Measurements from ENCODE around the gene DKC1.

DKC1 gene

DNA sequence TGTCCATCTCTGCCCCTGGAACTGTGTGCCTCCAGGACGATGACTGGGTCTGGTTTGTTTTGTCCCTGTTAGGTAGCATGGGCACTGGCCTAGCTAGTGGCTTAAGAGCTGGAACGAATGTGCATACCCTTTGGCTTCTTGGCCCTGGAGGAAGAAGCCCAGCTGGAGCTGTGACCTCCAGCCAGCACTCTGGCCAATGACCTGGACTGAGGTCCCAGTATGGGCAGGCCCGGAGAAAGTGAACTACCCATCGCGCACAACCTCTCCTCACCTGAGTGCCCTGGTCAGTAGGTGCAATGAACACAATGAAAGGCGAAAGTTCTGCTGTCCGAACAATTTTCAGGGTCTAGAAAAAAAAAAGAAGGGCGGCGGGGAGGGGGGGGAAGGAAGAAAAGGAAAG lies 18.3 kb downstream of the DKC1 start:
- H3K36me3 Mint-ChIP-seq (ENCODE audit: insufficient read depth): peaks cover 14% of the 10 kb centered on the region
- H3K27ac Mint-ChIP-seq (ENCODE audit: low read depth): no peak overlapping the region
- ATAC-seq (replicated peaks; ENCODE audit: extremely low read depth, poor library complexity, severe bottlenecking): no peak
- H3K9me3 Mint-ChIP-seq: no peaks in the 10 kb centered on the region
- no peaks in the 10 kb centered on the region for H3K27me3 Mint-ChIP-seq
- no peak for DNase-seq (ENCODE audit: low spot score in 2 of 2)
- H3K4me1 Mint-ChIP-seq: peaks cover 6% of the 10 kb centered on the region
- H3K4me3 Mint-ChIP-seq: no peak overlapping the region

DNA sequence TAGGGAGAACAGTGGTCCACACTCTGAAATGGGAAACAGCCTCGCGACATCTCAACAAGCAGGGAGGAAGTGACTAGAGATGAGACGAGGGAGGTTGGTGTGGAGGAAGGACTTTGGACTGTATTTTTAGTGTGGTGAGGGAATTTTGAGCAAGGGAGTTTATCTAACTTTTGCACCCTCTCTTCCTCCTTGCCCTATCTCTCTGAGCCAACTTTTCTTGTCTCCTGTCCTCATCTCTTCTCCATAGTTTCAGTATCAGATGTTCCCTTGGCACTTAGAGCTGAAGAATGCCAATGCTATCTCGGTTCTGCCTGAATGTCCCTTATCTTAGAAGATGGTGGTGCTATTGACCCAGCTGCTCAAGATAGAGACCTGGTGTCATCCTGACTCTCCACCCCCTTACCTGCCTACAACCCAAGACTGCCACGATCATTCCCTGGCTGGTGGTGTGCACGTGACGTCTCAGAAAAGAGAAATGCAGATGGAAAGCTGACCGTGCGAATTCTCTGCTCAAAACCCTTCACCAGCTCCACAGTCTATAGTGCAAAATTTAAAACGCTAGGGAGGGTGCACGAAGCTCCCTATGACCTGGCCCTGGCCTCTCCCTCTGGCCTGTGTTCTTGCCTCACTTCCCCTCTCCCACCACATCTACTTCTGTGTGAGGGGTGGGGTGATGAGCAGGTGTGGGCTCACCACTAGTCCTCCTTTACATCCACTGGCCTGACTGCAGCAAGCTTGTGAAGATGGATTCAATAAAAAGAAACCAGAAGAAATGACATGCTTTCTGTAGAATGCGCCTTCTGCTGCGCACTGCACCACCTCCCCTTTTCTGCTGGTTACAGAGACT lies 21.7 kb downstream of the DKC1 start:
- H3K27ac Mint-ChIP-seq (ENCODE audit: low read depth): no peak overlapping the region
- H3K9me3 Mint-ChIP-seq: no peaks in the 10 kb centered on the region
- no peak for DNase-seq (ENCODE audit: low spot score in 2 of 2)
- H3K36me3 Mint-ChIP-seq (ENCODE audit: insufficient read depth): no peaks in the 10 kb centered on the region
- H3K27me3 Mint-ChIP-seq: no peaks in the 10 kb centered on the region
- peaks cover 4% of the 10 kb centered on the region for H3K4me1 Mint-ChIP-seq
- H3K4me3 Mint-ChIP-seq: peak overlapping the region; percentile 45
- no peak for ATAC-seq (replicated peaks; ENCODE audit: extremely low read depth, poor library complexity, severe bottlenecking)

DNA sequence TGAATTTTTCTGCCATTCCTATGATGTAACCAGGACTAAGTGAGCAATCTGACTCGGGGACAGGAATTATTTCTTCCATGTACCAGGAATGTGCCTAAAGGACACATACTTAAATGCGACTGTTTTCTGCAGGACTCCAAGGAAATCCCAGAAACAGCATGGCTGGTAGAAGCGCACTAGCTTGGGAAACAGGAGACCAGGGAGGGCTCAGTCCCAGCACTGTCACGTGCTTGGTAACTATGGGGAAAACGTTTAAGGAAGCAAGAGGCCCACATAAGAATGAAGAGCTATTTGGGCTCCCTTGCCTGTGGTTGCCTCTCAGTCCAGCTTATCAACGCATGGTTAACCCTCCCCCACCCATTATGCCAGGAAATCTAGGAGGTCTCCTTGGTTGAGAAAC lies 23.1 kb downstream of the DKC1 start:
- no peaks in the 10 kb centered on the region for H3K9me3 Mint-ChIP-seq
- H3K27me3 Mint-ChIP-seq: no peaks in the 10 kb centered on the region
- DNase-seq (ENCODE audit: low spot score in 2 of 2): no peak
- H3K36me3 Mint-ChIP-seq (ENCODE audit: insufficient read depth): no peaks in the 10 kb centered on the region
- H3K4me1 Mint-ChIP-seq: peaks cover 4% of the 10 kb centered on the region
- no peak overlapping the region for H3K4me3 Mint-ChIP-seq
- ATAC-seq (replicated peaks; ENCODE audit: extremely low read depth, poor library complexity, severe bottlenecking): no peak
- no peak overlapping the region for H3K27ac Mint-ChIP-seq (ENCODE audit: low read depth)

DNA sequence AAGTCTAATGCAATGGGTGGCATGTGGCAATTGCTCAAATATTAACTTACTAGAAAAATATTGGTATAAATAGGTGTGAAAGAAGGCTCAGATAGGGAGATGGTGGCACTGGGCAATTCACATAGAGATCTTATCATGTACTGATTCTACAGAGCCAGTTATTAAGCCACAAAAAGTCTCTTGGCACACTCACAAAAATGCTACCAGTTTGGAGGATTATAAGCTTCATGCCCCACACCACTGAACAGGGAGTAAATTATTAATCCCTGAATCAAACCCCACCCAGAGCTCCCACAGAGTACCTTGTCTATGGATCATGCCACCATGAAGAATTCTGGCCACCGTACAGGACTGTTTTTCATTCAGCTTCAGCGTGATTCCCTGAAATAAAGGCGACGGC lies 28.8 kb downstream of the DKC1 start:
- ATAC-seq (replicated peaks; ENCODE audit: extremely low read depth, poor library complexity, severe bottlenecking) (no peak), DNase-seq (ENCODE audit: low spot score in 2 of 2) (no peak)
- no peak overlapping the region for H3K4me3 Mint-ChIP-seq
- no peaks in the 10 kb centered on the region for H3K4me1 Mint-ChIP-seq
- no peak overlapping the region for H3K27ac Mint-ChIP-seq (ENCODE audit: low read depth)
- H3K27me3 Mint-ChIP-seq: no peaks in the 10 kb centered on the region
- H3K9me3 Mint-ChIP-seq: no peaks in the 10 kb centered on the region
- H3K36me3 Mint-ChIP-seq (ENCODE audit: insufficient read depth): no peaks in the 10 kb centered on the region

DNA sequence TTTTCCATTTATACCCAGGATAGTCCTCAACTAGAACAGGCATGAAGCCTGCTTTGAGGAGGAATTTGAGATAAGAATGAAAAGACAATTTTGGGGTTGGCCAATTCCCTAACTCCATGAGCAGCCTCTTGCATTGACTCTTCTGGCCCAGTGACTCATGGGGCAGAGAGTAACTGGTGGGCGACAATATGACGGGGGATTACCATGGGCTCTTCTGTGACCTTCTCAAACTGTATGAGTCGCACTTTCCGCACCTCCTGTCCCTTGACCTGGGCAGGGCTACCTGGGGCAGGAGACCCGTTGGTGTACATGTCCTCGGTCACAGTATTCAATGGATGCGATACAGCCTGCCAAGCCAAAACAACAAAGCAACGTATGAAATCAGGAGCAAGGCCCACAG lies 29.3 kb downstream of the DKC1 start:
- DNase-seq (ENCODE audit: low spot score in 2 of 2) (no peak), ATAC-seq (replicated peaks; ENCODE audit: extremely low read depth, poor library complexity, severe bottlenecking) (no peak)
- no peak overlapping the region for H3K4me3 Mint-ChIP-seq
- H3K36me3 Mint-ChIP-seq (ENCODE audit: insufficient read depth): no peaks in the 10 kb centered on the region
- H3K27ac Mint-ChIP-seq (ENCODE audit: low read depth): no peak overlapping the region
- no peaks in the 10 kb centered on the region for H3K27me3 Mint-ChIP-seq
- no peaks in the 10 kb centered on the region for H3K4me1 Mint-ChIP-seq
- no peaks in the 10 kb centered on the region for H3K9me3 Mint-ChIP-seq

DNA sequence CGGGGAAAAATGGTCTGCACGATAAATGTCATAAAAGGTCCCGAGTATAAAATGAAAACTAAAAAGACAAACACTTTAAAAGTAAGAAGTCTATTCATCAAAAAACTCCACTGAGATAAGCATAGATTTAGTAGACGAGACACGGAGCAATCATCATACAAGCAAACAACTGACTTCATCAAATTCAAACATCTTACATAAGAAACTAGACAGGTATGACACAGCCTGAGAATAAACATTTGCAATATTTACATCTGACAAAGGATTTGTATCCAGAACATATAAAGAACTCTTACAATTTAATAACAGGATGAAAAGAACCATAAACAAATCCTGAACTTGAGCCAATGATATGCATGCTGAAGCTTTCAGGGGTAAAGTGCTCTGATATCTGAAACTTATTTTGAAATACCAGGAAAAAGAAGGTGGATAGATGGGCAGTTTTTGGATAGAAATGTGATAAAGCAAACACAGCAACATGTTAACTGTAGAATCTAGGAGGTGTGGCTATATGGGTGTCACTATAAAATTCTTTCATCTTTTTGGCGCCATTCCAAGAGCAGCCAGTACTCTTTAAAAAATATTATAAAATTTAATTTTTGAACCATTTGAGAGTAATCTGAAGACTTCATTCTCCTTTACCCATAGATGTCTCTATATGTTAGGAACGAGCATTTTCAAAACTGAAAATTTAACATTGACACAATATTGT lies 30.6 kb downstream of the DKC1 start:
- no peaks in the 10 kb centered on the region for H3K9me3 Mint-ChIP-seq
- H3K4me3 Mint-ChIP-seq: no peak overlapping the region
- ATAC-seq (replicated peaks; ENCODE audit: extremely low read depth, poor library complexity, severe bottlenecking) (no peak), DNase-seq (ENCODE audit: low spot score in 2 of 2) (no peak)
- H3K4me1 Mint-ChIP-seq: no peaks in the 10 kb centered on the region
- no peaks in the 10 kb centered on the region for H3K27me3 Mint-ChIP-seq
- no peaks in the 10 kb centered on the region for H3K36me3 Mint-ChIP-seq (ENCODE audit: insufficient read depth)
- H3K27ac Mint-ChIP-seq (ENCODE audit: low read depth): no peak overlapping the region

DNA sequence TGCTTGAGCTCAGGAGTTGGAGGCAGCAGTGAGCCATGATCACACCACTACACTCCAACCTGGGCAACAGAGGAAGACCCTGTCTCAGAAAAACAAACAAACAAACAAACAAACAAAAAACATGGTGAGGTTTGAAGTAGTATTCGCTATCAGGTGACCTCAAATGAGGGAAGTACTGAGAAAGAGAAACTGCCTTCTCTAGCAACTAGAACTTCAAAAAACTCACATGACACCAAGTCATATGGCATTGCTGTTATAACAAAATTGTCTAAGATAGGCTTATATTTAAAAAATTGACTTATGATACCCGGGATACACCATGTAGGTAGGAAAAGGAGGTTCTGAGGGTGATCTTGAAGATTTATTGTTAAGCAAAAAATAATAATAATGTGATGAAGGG lies 32.4 kb downstream of the DKC1 start:
- no peaks in the 10 kb centered on the region for H3K27me3 Mint-ChIP-seq
- H3K36me3 Mint-ChIP-seq (ENCODE audit: insufficient read depth): no peaks in the 10 kb centered on the region
- no peak overlapping the region for H3K27ac Mint-ChIP-seq (ENCODE audit: low read depth)
- DNase-seq (ENCODE audit: low spot score in 2 of 2): no peak
- no peaks in the 10 kb centered on the region for H3K9me3 Mint-ChIP-seq
- no peak overlapping the region for H3K4me3 Mint-ChIP-seq
- H3K4me1 Mint-ChIP-seq: peaks cover 11% of the 10 kb centered on the region
- ATAC-seq (replicated peaks; ENCODE audit: extremely low read depth, poor library complexity, severe bottlenecking): no peak

DNA sequence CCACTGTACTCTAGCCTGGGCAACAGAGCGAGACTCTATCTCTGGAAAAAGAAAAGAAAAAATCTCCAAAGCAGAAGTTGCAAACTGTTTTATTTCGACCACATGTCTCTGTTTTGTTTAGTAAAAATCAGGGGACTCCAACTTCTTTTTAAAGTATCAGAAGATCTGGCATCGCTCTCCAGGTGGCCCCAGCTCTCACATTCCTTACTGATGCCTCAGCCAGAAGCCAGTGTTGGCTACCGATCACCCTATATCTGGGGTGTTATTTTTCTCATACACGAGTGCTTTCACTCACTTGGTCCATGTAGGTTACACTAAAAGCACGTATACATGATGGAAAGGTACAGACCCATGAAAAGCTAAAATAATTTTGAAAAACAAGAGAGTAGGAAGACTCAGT lies 34.3 kb downstream of the DKC1 start:
- Mint-ChIP-seq H3K4me3 (no peak overlapping the region), H3K36me3 (ENCODE audit: insufficient read depth) (no peaks in the 10 kb centered on the region), H3K27me3 (no peaks in the 10 kb centered on the region), H3K27ac (ENCODE audit: low read depth) (no peak overlapping the region), H3K4me1 (peaks cover 11% of the 10 kb centered on the region), H3K9me3 (no peaks in the 10 kb centered on the region)
- no peak for ATAC-seq (replicated peaks; ENCODE audit: extremely low read depth, poor library complexity, severe bottlenecking)
- no peak for DNase-seq (ENCODE audit: low spot score in 2 of 2)

DNA sequence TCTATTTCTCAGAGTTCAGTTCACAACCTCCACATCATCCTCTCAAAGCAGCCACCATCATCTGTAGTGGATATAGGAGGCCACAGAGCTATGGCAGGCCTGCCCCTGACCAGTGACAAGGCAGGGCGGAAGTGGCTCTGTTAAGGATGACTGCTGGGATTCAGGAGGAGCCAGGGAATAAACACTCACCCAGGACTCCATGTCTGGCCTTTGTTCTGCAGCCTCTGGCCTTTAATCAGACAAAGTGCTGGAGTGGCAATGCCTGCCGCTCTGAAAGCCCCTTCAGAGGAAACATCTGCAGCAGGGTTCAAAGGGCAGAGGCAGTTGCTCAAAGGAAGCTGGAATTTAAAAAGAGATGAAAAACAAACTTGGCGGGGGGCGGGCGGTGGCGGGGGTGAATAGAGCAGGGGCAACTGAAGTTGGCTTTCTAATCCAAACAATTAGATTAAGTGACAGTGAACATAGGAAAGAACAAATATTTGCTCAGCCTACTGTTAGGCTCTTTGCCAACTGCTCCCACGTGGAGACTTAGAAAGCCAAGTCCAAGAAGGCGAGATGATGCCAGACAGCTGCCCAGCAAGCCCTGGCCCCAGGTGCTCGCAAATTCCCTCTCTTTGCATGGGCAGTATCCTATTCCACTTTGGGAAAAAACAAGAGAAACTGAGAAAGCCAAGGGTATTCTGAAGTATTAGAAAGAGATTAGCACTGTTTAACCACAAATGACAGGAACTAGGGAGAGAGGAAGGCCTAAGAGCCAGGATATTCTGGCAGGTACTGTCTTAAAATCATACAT lies 37.1 kb downstream of the DKC1 start:
- ATAC-seq (replicated peaks; ENCODE audit: extremely low read depth, poor library complexity, severe bottlenecking) (no peak), DNase-seq (ENCODE audit: low spot score in 2 of 2) (no peak)
- H3K9me3 Mint-ChIP-seq: no peaks in the 10 kb centered on the region
- no peaks in the 10 kb centered on the region for H3K36me3 Mint-ChIP-seq (ENCODE audit: insufficient read depth)
- no peak overlapping the region for H3K4me3 Mint-ChIP-seq
- peaks cover 17% of the 10 kb centered on the region for H3K4me1 Mint-ChIP-seq
- H3K27ac Mint-ChIP-seq (ENCODE audit: low read depth): no peak overlapping the region
- H3K27me3 Mint-ChIP-seq: no peaks in the 10 kb centered on the region

DNA sequence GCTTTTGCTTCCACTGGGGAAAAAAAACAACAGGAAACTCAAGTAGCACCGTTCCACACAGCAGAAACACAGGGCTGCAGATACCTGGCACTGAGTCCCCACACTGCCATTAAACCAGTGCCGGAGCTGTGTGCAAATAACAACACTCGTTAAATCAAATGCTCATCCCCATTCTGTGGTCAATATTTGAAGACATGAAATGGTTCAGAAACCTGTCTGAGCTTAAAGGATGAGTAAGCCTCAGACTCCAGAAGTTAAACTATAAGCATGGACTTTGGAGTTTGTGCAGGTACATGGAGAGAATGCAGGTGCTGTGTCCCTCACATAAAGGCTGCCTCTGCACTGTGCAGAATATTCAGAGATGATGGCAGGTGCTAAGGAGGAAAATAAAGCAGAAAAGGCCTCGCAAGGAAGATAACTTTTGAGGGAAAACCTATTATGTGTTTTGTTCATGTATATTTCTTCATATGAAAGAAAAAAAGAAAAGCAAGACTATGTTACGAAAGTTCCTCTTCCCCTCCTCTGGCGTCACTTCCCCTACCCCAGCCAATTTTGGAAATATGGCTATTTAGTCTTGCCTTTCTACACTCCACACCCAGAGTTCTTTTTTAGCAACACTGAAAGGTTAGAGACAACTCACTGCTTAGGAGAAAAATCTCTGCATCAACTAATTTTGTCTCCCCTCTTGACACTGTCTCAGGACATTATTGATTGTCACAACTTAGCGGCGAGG lies 38.0 kb downstream of the DKC1 start:
- Mint-ChIP-seq H3K27ac (ENCODE audit: low read depth) (no peak overlapping the region), H3K4me1 (peaks cover 17% of the 10 kb centered on the region), H3K4me3 (no peak overlapping the region)

DNA sequence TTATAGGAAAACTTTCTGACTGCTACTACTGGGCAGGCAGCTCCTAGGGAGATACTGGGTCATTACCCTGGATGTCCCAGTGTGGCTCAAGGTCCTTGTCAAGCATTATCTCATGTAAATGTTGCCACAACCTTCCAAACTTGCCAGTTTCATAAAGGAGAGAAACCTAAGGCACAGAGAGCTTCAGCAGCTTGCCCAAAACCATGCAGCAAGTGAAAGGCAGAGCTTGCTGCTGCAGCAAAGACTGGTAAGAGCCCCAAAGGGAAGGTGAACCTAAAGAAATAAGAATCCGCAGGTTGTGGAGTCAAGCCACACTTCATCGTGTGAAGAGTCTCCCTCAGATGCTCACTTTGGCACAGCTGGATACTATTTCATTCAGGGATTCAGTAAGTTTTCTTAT lies 40.3 kb downstream of the DKC1 start:
- no peak overlapping the region for H3K27ac Mint-ChIP-seq (ENCODE audit: low read depth)

More for the DNA sequence above, 38.0 kb downstream of the DKC1 start:
- H3K27me3 Mint-ChIP-seq: no peaks in the 10 kb centered on the region
- no peaks in the 10 kb centered on the region for H3K36me3 Mint-ChIP-seq (ENCODE audit: insufficient read depth)
- no peaks in the 10 kb centered on the region for H3K9me3 Mint-ChIP-seq
- DNase-seq (ENCODE audit: low spot score in 2 of 2) (no peak), ATAC-seq (replicated peaks; ENCODE audit: extremely low read depth, poor library complexity, severe bottlenecking) (no peak)

DNA sequence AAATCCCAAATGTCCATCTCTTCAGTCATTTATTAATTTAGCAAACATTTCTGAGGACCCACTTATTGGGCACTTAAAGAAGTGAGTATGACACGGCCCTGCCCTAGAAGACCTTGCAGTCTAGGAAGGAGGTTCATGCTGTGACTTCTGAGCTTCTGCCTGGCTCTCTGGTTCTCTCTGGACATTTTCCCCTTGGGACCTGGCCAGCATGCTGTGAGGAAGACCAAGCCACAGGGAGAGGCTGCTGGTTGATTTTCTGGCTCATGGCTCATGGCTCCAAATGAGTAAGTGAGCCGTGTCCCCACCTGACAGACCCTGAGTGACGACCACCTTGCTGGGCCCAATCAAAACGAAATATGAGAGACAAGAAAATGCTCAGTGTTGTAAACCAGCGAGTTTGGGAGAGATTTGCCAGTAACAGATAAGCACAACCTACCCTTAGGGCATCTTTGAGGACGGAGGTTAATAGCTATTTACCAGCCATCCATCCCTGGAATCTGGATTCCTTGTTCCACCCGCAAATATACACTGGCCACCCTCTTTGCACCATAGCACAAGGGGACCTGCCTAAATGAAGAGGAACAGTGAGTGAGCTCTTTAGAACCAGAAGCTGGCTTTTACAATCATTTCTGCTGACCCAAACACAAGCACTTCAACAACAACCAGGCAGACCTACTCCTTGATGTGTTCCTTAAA lies 41.7 kb downstream of the DKC1 start:
- peak overlapping the region; percentile 72 for H3K4me3 Mint-ChIP-seq
- ATAC-seq (replicated peaks; ENCODE audit: extremely low read depth, poor library complexity, severe bottlenecking): no peak
- no peak overlapping the region for H3K27ac Mint-ChIP-seq (ENCODE audit: low read depth)
- no peaks in the 10 kb centered on the region for H3K9me3 Mint-ChIP-seq
- H3K27me3 Mint-ChIP-seq: no peaks in the 10 kb centered on the region
- H3K36me3 Mint-ChIP-seq (ENCODE audit: insufficient read depth): no peaks in the 10 kb centered on the region
- H3K4me1 Mint-ChIP-seq: peaks cover 13% of the 10 kb centered on the region
- DNase-seq (ENCODE audit: low spot score in 2 of 2): no peak

More for the DNA sequence above, 40.3 kb downstream of the DKC1 start:
- Mint-ChIP-seq H3K4me3 (no peak overlapping the region), H3K9me3 (no peaks in the 10 kb centered on the region), H3K36me3 (ENCODE audit: insufficient read depth) (no peaks in the 10 kb centered on the region), H3K4me1 (peaks cover 17% of the 10 kb centered on the region), H3K27me3 (no peaks in the 10 kb centered on the region)
- ATAC-seq (replicated peaks; ENCODE audit: extremely low read depth, poor library complexity, severe bottlenecking): no peak
- DNase-seq (ENCODE audit: low spot score in 2 of 2): no peak

Measured in central memory CD8-positive, alpha-beta T cell (primary cell).